Hepatocyte (in vitro differentiated cells): ENCODE results near the gene TECPR1.

Experiments
- CTCF ChIP-seq: fragments of 200-600 bp; sonication (generic); IDR thresholded peaks from 2 replicates; pipeline ENCODE4 v1.5.1; 2016; ENCODE audit warnings: antibody characterized with exemption, mild to moderate bottlenecking; ENCODE audit not compliant: poor library complexity
- EZH2 ChIP-seq: fragments of 200-600 bp; sonication (generic); IDR thresholded peaks from 2 replicates; pipeline ENCODE4 v1.6.1; 2016; ENCODE audit warnings: antibody characterized with exemption, mild to moderate bottlenecking, borderline replicate concordance

GRCh38 chr7:98205162-98205845 lies 46.7 kb downstream of the TECPR1 start:
- TF ChIP-seq CTCF (no peak), EZH2 (no peak)
